Stomach (tissue), 9 donors: ENCODE measurements around the gene BANP. TPM values are rescaled to one million over a fixed set of nuclear protein-coding genes. Genes with fewer than 3 reads are reported as not detected.
"Not testable (repeated sequence)": the region's sequence is repeated elsewhere in the genome, so short reads cannot be mapped to it uniquely, and the experiment has no call there.

Experiments
- DNase-seq, 2 donors: peaks; one replicate each; pipeline versions ENCODE4 v3.0.0 to v3.0.0-alpha.2; 2013 to 2019
- H3K27ac ChIP-seq, 5 donors: fragments of 200-600 bp in 4 of 5; sonication (generic) in 4 of 5; one replicate each; pipeline ENCODE4 v1.5.1; 2013 to 2019; ENCODE audit warnings: mild to moderate bottlenecking in 1 of 5, moderate library complexity in 1 of 5
- H3K27me3 ChIP-seq, 3 donors: fragments of 200-600 bp; sonication (generic); one replicate each; pipeline ENCODE4 v1.5.1; 2017 to 2019; ENCODE audit warnings: mixed run types in 1 of 3
- H3K36me3 ChIP-seq, 4 donors: fragments of 200-600 bp; sonication (generic); 1 replicate in 3 of 4; 2 replicates in 1 of 4; pipeline ENCODE4 v1.5.1; 2016 to 2019
- H3K4me1 ChIP-seq, 4 donors: fragments of 200-600 bp; sonication (generic); one replicate each; pipeline ENCODE4 v1.5.1; 2016 to 2019
- H3K4me3 ChIP-seq, 4 donors: fragments of 200-600 bp; sonication (generic) in 3 of 4; one replicate each; pipeline ENCODE4 v1.5.1; 2016 to 2019; ENCODE audit warnings: mild to moderate bottlenecking in 1 of 4
- H3K9me3 ChIP-seq, 4 donors: fragments of 200-600 bp; sonication (generic); one replicate each; pipeline ENCODE4 v1.5.1; 2016 to 2019
- EP300 ChIP-seq: sonication (generic); formaldehyde crosslinking; IDR thresholded peaks from one replicate; pipeline ENCODE4 v1.6.1; 2017; ENCODE audit warnings: antibody characterized with exemption
- POLR2A ChIP-seq, 4 donors: fragments of 450-650 bp; IDR thresholded peaks; one replicate each; pipeline ENCODE4 v1.6.1; 2016; ENCODE audit warnings: antibody characterized with exemption in 4 of 4, control low read depth in 2 of 4, mild to moderate bottlenecking in 1 of 4, moderate library complexity in 1 of 4
- POLR2AphosphoS5 ChIP-seq, 3 donors: sonication (generic); formaldehyde crosslinking; IDR thresholded peaks; one replicate each; pipeline ENCODE4 v1.6.1; 2016; ENCODE audit warnings: antibody characterized with exemption in 3 of 3
- WGBS, 5 donors: extraction: QIAGEN DNeasy Blood & Tissue Kit in 3 of 5; methylation state at CpG; one replicate each; pipeline versions ENCODE4 v1.1.5 to v1.1.7; 2013 to 2018; 5-methylcytosine and 5-hydroxymethylcytosine counted together
- intact Hi-C: fragments of 100-400 bp; cut with DNase I; formaldehyde crosslinking; loops from one replicate; pipeline ENCODE4 v1.15.1; 2023; ENCODE audit warnings: low total_unique reads
- polyA plus RNA-seq, 3 donors: library from polyadenylated mRNA; stranded (reverse); fragments of 200-250 nt; gene quantifications; one replicate each; pipeline ENCODE4 v1.2.3, GENCODE V29; 2013
- total RNA-seq, 5 donors: library from RNA; depleted of rRNA; stranded (reverse); fragments of >200 nt; gene quantifications; one replicate each; pipeline versions ENCODE4 v1.1.0 to v1.2.3, GENCODE V29; 2014 to 2016
- TF ChIP-seq, protein P1 (sequence below), 7 experiments: fragments of 450-650 bp in 4 of 7; fragments of 200-600 bp in 3 of 7; sonication (generic) in 3 of 7; IDR thresholded peaks; one replicate each; pipeline ENCODE4 v1.5.1; 2016 to 2019; ENCODE audit warnings: antibody characterized with exemption in 7 of 7, control low read depth in 2 of 7, mild to moderate bottlenecking in 1 of 7
- donor health status: healthy with polysubstance abuse.
- donor health status: Bipolar disorder and iron deficiency.
- donor health status: healthy.

The BANP gene
- total and polyA plus RNA-seq, 8 donors: 6.0 to 144 (median 18.3) TPM

DNA sequence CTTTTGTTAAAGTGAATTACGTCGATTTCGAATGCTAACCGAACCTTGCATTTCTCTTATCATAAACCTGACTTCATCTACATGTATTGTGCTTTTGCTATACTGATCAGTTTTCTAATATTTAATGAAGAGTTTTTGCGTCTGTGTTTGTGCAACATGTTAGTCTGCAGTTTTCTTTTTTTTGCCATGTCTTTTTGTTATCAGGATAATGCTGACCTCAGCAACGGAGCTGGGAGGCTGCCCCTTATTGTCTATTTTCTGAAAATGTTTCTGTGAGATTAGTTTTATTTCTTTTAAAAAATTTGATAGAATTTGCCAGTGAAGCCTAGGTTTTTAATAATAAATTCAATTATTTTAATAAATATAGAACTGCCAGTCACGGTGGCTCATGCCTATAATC is 40.9 kb downstream of the BANP start:
- 96 to 98% (median 97%) methylated on average over 7 of the region's 7 CpGs for WGBS, 5 donors
- H3K27ac ChIP-seq, DNase-seq, intact Hi-C loops, H3K9me3 ChIP-seq, H3K27me3 ChIP-seq, H3K4me1 ChIP-seq, H3K4me3 ChIP-seq: not testable (repeated sequence)
- H3K36me3 ChIP-seq: peaks cover 0 to 59% (median 35%) of the 10 kb centered on the region in 4 donors

DNA sequence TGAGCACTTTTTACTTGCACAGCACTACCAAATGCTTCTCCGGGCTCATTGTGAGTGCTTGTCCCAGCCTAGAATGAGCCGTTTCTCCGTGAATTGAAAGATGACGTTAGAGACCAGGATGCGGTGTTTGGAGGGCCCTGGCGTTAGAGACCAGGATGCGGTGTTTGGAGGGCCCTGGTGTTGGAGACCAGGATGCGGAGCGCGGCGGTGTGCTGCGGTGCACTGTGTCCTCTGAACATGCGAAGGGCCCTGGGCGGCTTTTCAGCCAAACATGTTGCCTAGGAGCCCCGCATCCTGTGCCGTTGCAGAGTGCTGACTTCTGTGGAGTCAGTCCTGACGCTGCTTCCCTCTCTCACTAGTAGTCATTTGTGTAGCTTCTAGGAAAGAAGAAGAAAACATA is 42.7 kb downstream of the BANP start:
- Histone ChIP-seq H3K9me3 (no peaks in the 10 kb centered on the region), H3K4me1 (no peaks in the 10 kb centered on the region), H3K27ac (no peak overlapping the region), H3K27me3 (no peaks in the 10 kb centered on the region), H3K4me3 (no peak overlapping the region), H3K36me3 (peaks cover 0 to 55% (median 35%) of the 10 kb centered on the region in 4 donors)
- TF ChIP-seq POLR2A (IDR thresholded peaks at IDR 0.05) (no peak), EP300 (no peak), POLR2AphosphoS5 (IDR thresholded peaks at IDR 0.05) (no peak)
- TF ChIP-seq, protein P1, sequence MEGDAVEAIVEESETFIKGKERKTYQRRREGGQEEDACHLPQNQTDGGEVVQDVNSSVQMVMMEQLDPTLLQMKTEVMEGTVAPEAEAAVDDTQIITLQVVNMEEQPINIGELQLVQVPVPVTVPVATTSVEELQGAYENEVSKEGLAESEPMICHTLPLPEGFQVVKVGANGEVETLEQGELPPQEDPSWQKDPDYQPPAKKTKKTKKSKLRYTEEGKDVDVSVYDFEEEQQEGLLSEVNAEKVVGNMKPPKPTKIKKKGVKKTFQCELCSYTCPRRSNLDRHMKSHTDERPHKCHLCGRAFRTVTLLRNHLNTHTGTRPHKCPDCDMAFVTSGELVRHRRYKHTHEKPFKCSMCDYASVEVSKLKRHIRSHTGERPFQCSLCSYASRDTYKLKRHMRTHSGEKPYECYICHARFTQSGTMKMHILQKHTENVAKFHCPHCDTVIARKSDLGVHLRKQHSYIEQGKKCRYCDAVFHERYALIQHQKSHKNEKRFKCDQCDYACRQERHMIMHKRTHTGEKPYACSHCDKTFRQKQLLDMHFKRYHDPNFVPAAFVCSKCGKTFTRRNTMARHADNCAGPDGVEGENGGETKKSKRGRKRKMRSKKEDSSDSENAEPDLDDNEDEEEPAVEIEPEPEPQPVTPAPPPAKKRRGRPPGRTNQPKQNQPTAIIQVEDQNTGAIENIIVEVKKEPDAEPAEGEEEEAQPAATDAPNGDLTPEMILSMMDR (IDR thresholded peaks at IDR 0.05): no peak
- intact Hi-C loops: no loop called here
- no peak for DNase-seq
- WGBS, 5 donors: 87 to 99% (median 97%) methylated on average over 17 of the region's 17 CpGs

DNA sequence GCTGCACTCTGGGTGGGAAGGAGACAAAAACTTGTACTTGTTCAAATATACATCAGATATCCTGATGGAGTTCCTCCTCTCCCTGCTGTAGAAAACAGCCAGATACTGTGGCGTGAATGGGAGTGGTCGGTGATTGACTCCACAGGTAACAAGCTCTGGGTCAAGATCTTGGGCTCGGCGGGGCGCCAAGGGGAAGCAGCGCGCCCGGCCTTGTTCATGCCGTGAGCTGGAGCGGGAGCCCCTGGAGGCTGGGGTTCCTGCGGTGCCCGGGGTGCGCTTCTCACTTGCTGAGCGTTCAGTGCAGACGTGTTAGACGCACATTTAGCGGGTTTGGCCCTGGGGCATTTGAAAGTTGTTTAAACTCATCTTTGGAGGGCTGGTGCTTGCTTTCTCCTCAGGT is 44.4 kb downstream of the BANP start:
- intact Hi-C loops: no loop called here
- WGBS, 5 donors: 74 to 93% (median 78%) methylated on average over 17 of the region's 17 CpGs
- H3K27ac ChIP-seq: no peak overlapping the region

DNA sequence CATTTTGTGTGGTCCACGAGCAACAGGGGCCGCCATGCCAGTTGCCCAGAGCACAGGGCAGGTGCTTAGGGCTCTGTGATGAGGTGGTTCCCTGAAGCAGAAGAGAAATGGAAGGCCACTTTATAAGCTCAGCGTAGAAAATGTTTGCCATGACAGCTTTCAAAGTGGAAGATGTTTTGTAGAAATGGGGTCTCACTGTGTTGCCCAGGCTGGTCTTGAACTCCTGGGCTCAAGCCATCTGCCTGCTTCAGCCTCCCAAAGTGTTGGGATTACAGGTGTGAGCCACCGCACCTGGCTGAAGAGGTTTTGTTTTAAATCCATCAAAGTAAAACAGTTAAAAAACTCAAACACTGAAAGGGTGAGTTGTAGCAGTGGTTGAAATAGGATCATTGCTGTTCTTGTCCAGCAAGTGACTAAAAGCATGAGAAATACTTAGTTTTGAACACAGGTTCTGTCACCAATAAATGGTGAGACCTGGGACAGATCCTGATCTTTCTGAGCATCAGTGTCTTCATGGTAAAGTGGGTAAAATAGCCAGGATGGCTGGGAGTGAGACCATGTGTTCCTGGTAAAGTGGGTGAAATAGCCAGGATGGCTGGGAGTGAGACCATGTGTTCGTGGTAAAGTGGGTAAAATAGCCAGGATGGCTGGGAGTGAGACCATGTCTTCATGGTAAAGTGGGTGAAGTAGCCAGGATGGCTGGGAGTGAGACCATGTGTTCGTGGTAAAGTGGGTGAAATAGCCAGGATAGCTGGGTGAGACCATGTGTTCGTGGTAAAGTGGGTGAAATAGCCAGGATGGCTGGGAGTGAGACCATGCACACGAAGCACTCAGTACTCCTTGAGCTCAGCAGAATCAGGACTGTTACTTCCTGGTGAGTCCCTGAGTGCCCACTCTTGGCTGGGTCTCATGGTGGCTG is 46.0 kb downstream of the BANP start:
- WGBS, 5 donors: 91 to 96% (median 92%) methylated on average over 8 of the region's 8 CpGs
- H3K27ac ChIP-seq: no peak overlapping the region
- peaks cover 0 to 44% (median 28%) of the 10 kb centered on the region in 4 donors for H3K36me3 ChIP-seq
- H3K27me3 ChIP-seq: no peaks in the 10 kb centered on the region
- TF ChIP-seq EP300: no peak
- TF ChIP-seq POLR2A (IDR thresholded peaks at IDR 0.05): no peak
- no peak for TF ChIP-seq POLR2AphosphoS5 (IDR thresholded peaks at IDR 0.05)
- TF ChIP-seq, protein P1 (IDR thresholded peaks at IDR 0.05): no peak
- intact Hi-C loops: no loop called here
- no peaks in the 10 kb centered on the region for H3K4me1 ChIP-seq
- no peak overlapping the region for H3K4me3 ChIP-seq
- DNase-seq: no peak
- no peaks in the 10 kb centered on the region for H3K9me3 ChIP-seq

More for the DNA sequence above, 44.4 kb downstream of the BANP start:
- TF ChIP-seq, protein P1 (IDR thresholded peaks at IDR 0.05): no peak
- no peak for TF ChIP-seq POLR2AphosphoS5 (IDR thresholded peaks at IDR 0.05)
- TF ChIP-seq POLR2A (IDR thresholded peaks at IDR 0.05): no peak
- TF ChIP-seq EP300: no peak
- peaks cover 0 to 52% (median 31%) of the 10 kb centered on the region in 4 donors for H3K36me3 ChIP-seq
- no peak for DNase-seq
- H3K4me3 ChIP-seq: no peak overlapping the region
- no peaks in the 10 kb centered on the region for H3K9me3 ChIP-seq
- H3K4me1 ChIP-seq: no peaks in the 10 kb centered on the region
- H3K27me3 ChIP-seq: no peaks in the 10 kb centered on the region

DNA sequence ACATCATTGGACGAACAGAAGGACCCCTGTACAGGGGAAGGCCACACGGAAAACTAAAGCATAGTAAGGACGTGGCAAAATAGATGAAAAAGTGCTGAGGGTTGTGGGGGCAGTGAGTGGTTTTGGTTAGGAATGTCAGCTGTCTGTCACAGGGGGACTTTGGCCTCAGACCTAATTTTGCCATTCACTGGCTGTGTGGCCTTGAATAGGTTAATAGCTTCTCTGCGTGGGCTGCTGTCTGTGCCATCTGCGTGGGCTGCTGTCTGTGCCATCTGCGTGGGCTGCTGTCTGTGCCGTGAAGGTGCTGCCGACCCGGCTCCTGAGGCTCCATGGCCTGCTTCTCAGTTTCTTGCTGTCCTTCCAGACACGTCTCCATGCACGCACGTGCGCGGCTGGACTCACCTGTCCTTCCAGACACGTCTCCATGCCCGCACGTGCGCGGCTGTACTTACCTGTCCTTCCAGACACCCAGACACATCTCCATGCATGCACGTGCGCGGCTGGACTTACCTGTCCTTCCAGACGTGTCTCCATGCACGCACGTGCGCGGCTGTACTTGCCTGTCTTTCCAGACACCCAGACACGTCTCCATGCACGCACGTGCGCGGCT is 47.1 kb downstream of the BANP start:
- H3K9me3 ChIP-seq, H3K4me1 ChIP-seq, H3K27me3 ChIP-seq, H3K4me3 ChIP-seq, intact Hi-C loops, H3K27ac ChIP-seq: not testable (repeated sequence)
- peak in 1 of 2 donors; percentile 4 for DNase-seq
- H3K36me3 ChIP-seq: peaks cover 0 to 46% (median 28%) of the 10 kb centered on the region in 4 donors
- WGBS, 5 donors: 93 to 95% (median 94%) methylated on average over 19 to 32 of the region's 32 CpGs

DNA sequence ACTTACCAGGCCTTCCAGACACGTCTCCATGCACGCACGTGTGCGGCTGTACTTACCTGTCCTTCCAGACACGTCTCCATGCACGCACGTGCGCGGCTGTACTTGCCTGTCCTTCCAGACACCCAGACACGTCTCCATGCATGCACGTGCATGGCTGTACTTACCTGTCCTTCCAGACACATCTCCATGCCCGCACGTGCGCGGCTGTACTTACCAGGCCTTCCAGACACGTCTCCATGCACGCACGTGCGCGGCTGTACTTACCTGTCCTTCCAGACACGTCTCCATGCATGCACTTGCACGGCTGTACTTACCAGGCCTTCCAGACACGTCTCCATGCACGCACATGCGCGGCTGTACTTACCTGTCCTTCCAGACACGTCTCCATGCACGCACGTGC is 47.8 kb downstream of the BANP start:
- H3K27me3 ChIP-seq, H3K4me3 ChIP-seq, H3K27ac ChIP-seq, H3K4me1 ChIP-seq, H3K9me3 ChIP-seq, intact Hi-C loops: not testable (repeated sequence)
- peak in 1 of 2 donors; percentile 0 for DNase-seq
- WGBS, 5 donors: 93 to 95% (median 93%) methylated on average over 18 to 29 of the region's 29 CpGs
- H3K36me3 ChIP-seq: peaks cover 3 to 42% (median 30%) of the 10 kb centered on the region in 4 donors
